Astrocyte (in vitro differentiated cells and primary cell): ENCODE results near the gene PGD. TPM values are rescaled to one million over a fixed set of nuclear protein-coding genes. Genes with fewer than 3 reads are reported as not detected.

Source experiments
- DNase-seq: peaks from one replicate; pipeline ENCODE4 v3.0.0-alpha.2; 2010; ENCODE audit warnings: low read depth
- FAIRE-seq: peaks from 2 replicates; lab custom pipeline; 2011; peaks lifted over from hg19 to GRCh38; lab: Jason Lieb, UNC
- H2AFZ ChIP-seq: 2 replicates; pipeline ENCODE4 v1.6.0; 2012; ENCODE audit warnings: low read depth, low read length, inconsistent platforms
- H3K27ac ChIP-seq: 2 replicates; pipeline ENCODE4 v1.5.1; 2011; ENCODE audit warnings: low read depth, low read length, inconsistent platforms
- H3K27me3 ChIP-seq: 2 replicates; pipeline ENCODE4 v1.6.0; 2011; ENCODE audit warnings: low read length, inconsistent platforms; ENCODE audit not compliant: insufficient read depth
- H3K36me3 ChIP-seq: 2 replicates; pipeline ENCODE4 v1.5.1; 2011; ENCODE audit warnings: low read length, inconsistent platforms; ENCODE audit not compliant: insufficient read depth
- H3K4me1 ChIP-seq: 2 replicates; pipeline ENCODE4 v1.5.1; 2011; ENCODE audit warnings: low read length, inconsistent platforms; ENCODE audit not compliant: insufficient read depth
- H3K4me2 ChIP-seq: 2 replicates; pipeline ENCODE4 v1.6.0; 2012; ENCODE audit warnings: low read length, inconsistent platforms
- H3K4me3 ChIP-seq: 2 replicates; pipeline ENCODE4 v1.5.1; 2011; ENCODE audit warnings: low read depth, mild to moderate bottlenecking, low read length, inconsistent platforms; ENCODE audit not compliant: insufficient read depth
- H3K79me2 ChIP-seq: 2 replicates; pipeline ENCODE4 v1.6.0; 2012; ENCODE audit warnings: mild to moderate bottlenecking, low read length, inconsistent platforms; ENCODE audit not compliant: insufficient read depth
- H3K9ac ChIP-seq: 2 replicates; pipeline ENCODE4 v1.6.0; 2012; ENCODE audit warnings: mild to moderate bottlenecking, low read length, inconsistent platforms
- H3K9me3 ChIP-seq: 2 replicates; pipeline ENCODE4 v1.5.1; 2012; ENCODE audit warnings: low read depth, mild to moderate bottlenecking, low read length, inconsistent platforms; ENCODE audit not compliant: insufficient read depth
- H4K20me1 ChIP-seq: 2 replicates; pipeline ENCODE4 v1.6.0; 2012; ENCODE audit warnings: low read length, inconsistent platforms; ENCODE audit not compliant: insufficient read depth
- H3K27ac Mint-ChIP-seq: one replicate; pipeline ENCODE4 v1.8.0; 2021; ENCODE audit warnings: mild to moderate bottlenecking, mixed read lengths; ENCODE audit not compliant: unreplicated experiment
- H3K27me3 Mint-ChIP-seq: one replicate; pipeline ENCODE4 v1.8.0; 2021; ENCODE audit warnings: low read depth, mixed read lengths; ENCODE audit not compliant: unreplicated experiment
- H3K36me3 Mint-ChIP-seq: one replicate; pipeline ENCODE4 v1.8.0; 2021; ENCODE audit warnings: low read depth, mixed read lengths; ENCODE audit not compliant: unreplicated experiment
- H3K4me1 Mint-ChIP-seq: one replicate; pipeline ENCODE4 v1.8.0; 2021; ENCODE audit warnings: low read depth, mixed read lengths; ENCODE audit not compliant: unreplicated experiment
- H3K4me3 Mint-ChIP-seq: one replicate; pipeline ENCODE4 v1.8.0; 2021; ENCODE audit warnings: mild to moderate bottlenecking, moderate library complexity, mixed read lengths; ENCODE audit not compliant: unreplicated experiment
- H3K9me3 Mint-ChIP-seq: one replicate; pipeline ENCODE4 v1.8.0; 2021; ENCODE audit warnings: mild to moderate bottlenecking, mixed read lengths; ENCODE audit not compliant: unreplicated experiment
- EZH2 ChIP-seq: IDR thresholded peaks from 2 replicates; pipeline ENCODE4 v1.6.1; 2012; ENCODE audit warnings: mild to moderate bottlenecking, low read length, inconsistent platforms; ENCODE audit not compliant: insufficient read depth
- total RNA-seq: library from RNA; stranded (reverse); gene quantifications from 2 replicates; pipeline ENCODE4 v1.2.1, GENCODE V29; 2021
- TF ChIP-seq, protein P1 (sequence below): IDR thresholded peaks from 2 replicates; pipeline ENCODE4 v1.5.1; 2011; ENCODE audit warnings: low read depth, mild to moderate bottlenecking, inconsistent platforms, low read length, moderate library complexity; ENCODE audit not compliant: insufficient read depth

Gene PGD
- total RNA-seq, 1 donor from 2014 or later, result 224 TPM

DNA sequence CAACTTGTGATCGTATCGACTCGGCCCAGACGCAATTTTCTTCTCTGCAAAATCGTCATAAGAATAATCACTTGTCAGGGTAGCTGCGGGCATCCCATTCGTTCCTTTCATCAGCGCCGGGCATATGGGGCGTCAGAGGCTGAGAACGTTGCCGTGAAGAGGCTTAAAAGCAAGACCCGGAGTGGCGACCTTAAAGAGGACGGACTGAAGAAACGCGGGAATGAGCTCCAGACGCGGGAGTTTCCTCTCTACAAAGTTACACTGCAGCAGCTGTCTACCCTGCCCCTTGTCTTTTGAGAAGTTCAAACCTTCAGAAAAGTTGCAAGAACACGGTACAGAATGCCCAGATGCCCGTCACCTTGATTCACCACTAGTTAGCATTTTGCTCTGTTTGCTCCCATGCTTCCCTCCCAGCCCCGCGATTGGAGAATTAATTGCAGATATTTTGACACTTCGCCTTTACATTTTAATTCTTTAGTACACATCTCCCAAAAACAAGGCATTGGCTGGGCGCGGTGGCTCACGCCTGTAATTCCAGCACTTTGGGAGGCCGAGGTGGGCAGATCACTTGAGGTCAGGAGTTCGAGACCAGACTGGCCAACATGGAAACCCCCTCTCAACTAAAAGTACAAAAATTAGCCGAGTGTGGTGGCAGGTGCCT lies 32.3 kb downstream of the PGD start:
- FAIRE-seq (no peak), DNase-seq (peak; percentile 29)
- Histone ChIP-seq H3K4me3 (peak overlapping the region; percentile 80), H3K36me3 (no peaks in the 10 kb centered on the region), H3K9me3 (no peaks in the 10 kb centered on the region), H3K27ac (peak overlapping the region; percentile 73), H3K9ac (peak overlapping the region; percentile 86), H3K4me1 (peaks cover 12% of the 10 kb centered on the region), H2AFZ (peak overlapping the region; percentile 88), H3K79me2 (peaks cover 13% of the 10 kb centered on the region), H3K27me3 (no peaks in the 10 kb centered on the region), H3K4me2 (peak overlapping the region; percentile 95), H4K20me1 (no peaks in the 10 kb centered on the region)
- H3K27ac Mint-ChIP-seq, result peak overlapping the region; percentile 21
- H3K4me3 Mint-ChIP-seq, result peak overlapping the region; percentile 86
- H3K4me1 Mint-ChIP-seq, result no peaks in the 10 kb centered on the region
- TF ChIP-seq EZH2, result no peak
- TF ChIP-seq, protein P1, sequence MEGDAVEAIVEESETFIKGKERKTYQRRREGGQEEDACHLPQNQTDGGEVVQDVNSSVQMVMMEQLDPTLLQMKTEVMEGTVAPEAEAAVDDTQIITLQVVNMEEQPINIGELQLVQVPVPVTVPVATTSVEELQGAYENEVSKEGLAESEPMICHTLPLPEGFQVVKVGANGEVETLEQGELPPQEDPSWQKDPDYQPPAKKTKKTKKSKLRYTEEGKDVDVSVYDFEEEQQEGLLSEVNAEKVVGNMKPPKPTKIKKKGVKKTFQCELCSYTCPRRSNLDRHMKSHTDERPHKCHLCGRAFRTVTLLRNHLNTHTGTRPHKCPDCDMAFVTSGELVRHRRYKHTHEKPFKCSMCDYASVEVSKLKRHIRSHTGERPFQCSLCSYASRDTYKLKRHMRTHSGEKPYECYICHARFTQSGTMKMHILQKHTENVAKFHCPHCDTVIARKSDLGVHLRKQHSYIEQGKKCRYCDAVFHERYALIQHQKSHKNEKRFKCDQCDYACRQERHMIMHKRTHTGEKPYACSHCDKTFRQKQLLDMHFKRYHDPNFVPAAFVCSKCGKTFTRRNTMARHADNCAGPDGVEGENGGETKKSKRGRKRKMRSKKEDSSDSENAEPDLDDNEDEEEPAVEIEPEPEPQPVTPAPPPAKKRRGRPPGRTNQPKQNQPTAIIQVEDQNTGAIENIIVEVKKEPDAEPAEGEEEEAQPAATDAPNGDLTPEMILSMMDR, result no peak
- H3K9me3 Mint-ChIP-seq, result no peaks in the 10 kb centered on the region
- no peaks in the 10 kb centered on the region for H3K27me3 Mint-ChIP-seq
- H3K36me3 Mint-ChIP-seq, result no peaks in the 10 kb centered on the region

DNA sequence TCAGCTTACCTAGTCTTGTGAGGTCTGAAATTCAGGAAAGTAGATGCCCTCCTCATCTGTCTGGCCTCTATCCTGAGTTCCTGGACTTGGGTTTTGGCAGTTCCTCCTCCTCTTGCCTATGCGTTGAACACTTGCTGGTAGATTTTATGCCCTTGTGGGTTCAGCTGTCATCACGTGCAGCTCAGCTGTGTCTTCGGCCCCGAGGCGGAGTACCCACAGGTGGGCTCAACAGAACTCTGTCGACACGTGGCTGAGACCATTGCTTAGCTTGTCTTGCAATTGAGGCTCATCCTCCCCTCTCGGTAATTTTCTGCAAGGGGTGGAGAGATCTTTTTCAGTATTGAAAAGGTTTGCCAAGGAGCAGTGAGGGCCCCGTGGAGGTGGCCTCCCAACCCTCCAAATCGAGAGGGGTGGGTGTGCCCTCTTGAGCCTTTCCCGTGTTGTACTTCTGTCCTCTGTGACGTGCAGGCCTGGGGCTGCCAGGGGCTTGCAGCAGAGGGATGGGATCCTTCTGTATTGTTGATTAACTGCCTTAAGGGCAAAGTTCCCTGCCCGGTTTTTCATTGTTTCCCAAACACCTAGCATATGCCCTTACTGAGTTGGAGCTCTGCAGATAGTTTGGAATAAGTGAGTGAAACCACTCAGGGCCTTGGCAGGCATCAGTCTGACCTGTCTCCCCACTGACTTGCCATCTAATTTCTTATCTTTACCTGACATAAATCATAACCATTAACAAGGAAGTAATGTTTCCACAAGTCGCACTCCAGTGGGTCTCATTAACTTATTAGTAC lies 34.2 kb downstream of the PGD start:
- FAIRE-seq, result no peak
- peaks cover 13% of the 10 kb centered on the region for H3K79me2 ChIP-seq
- no peaks in the 10 kb centered on the region for H3K27me3 Mint-ChIP-seq

More for the DNA sequence above, 34.2 kb downstream of the PGD start:
- peaks cover 12% of the 10 kb centered on the region for H3K4me1 ChIP-seq
- H2AFZ ChIP-seq, result no peak overlapping the region
- Mint-ChIP-seq H3K27ac (no peak overlapping the region), H3K36me3 (no peaks in the 10 kb centered on the region), H3K9me3 (no peaks in the 10 kb centered on the region), H3K4me1 (peaks cover 7% of the 10 kb centered on the region), H3K4me3 (no peak overlapping the region)
- TF ChIP-seq, protein P1, result no peak
- TF ChIP-seq EZH2, result no peak
- H3K27me3 ChIP-seq, result no peaks in the 10 kb centered on the region
- DNase-seq, result no peak
- no peaks in the 10 kb centered on the region for H3K36me3 ChIP-seq
- H3K4me2 ChIP-seq, result no peak overlapping the region
- no peak overlapping the region for H3K4me3 ChIP-seq
- H3K27ac ChIP-seq, result no peak overlapping the region
- no peak overlapping the region for H3K9ac ChIP-seq
- no peaks in the 10 kb centered on the region for H3K9me3 ChIP-seq
- H4K20me1 ChIP-seq, result no peaks in the 10 kb centered on the region
